Measurements from ENCODE around the gene EPRS1.

- TF ChIP-seq REST (IDR thresholded peaks at IDR 0.05; ENCODE audit: insufficient read depth in 1 of 2, low read depth in 2 of 2, low read length in 2 of 2) (no peak), POLR2AphosphoS5 (IDR thresholded peaks at IDR 0.05; ENCODE audit: low read depth, low read length) (no peak), SIN3A (IDR thresholded peaks at IDR 0.05; ENCODE audit: borderline replicate concordance, insufficient read depth, low read length) (no peak)
Observed at GRCh38 chr1:220044678-220045355, 1.5 kb downstream of the EPRS1 start.

All from PFSK-1 (cell line).